ENCODE measurements around the gene MRPL49. TPM values are rescaled to one million over a fixed set of nuclear protein-coding genes. Genes with fewer than 3 reads are reported as not detected.

Gene MRPL49
- total and polyA plus RNA-seq, 2 of the 8 experiments (the other 6 are each of a cell fraction or from before 2014, with no cell fraction given): 54.0 to 84.8 TPM

DNA sequence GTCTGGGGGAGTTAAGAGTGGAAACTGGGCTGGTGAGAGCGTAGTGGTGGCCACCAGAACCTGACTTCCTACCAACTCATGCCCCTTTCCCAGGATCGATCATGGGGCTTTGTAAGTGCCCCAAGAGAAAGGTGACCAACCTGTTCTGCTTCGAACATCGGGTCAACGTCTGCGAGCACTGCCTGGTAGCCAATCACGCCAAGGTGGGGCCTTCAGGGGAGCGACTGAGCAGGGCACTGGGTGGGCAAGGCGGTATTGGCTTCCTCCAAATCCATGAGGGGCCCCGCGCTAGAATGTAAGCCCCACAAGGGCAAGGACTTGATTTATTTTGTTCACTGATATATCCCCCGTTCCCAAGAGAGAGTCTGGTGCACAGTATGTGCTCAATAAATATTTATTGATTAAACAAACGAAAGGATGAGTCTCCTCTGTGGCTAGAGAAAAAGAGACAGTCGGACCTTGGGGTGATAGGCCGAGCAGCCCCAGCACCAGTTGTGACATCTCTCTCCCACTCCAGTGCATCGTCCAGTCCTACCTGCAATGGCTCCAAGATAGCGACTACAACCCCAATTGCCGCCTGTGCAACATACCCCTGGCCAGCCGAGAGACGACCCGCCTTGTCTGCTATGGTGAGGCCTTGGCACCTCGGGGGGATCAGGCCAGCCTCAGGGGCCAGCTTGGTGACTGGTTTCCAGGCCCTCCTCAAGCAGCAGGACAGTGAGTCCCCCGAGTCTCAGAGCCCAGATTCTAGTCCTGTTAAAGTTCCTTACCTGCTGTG, 37.3 kb upstream of the MRPL49 start:
- DNase-seq (ENCODE audit: low read depth in 1 of 2, low spot score in 2 of 2): no peak
- peaks cover 0 to 4% of the 10 kb centered on the region in 2 experiments for H4K20me1 ChIP-seq (replicated peaks in 1 of 2; ENCODE audit: control insufficient read depth in 1 of 2, insufficient read depth in 2 of 2, low read length in 2 of 2)
- peaks cover 8% of the 10 kb centered on the region for H3K23me2 ChIP-seq (ENCODE audit: low read depth, low read length)
- ChIA-PET POLR2A (ENCODE audit: partially characterized antibody) (interaction anchor here (0.7 to 16.8 kb wide), 6 partner anchors 11 to 43 kb away, joined by 3 to 230 read pairs (median 8); partner anchors contain the start of genes CDCA5, FAU, MRPL49 and VPS51), CTCF (ENCODE audit: partially characterized antibody) (interaction anchor here (0.9 to 2.3 kb wide), 2 partner anchors 26 to 198 kb away, joined by 4 to 7 read pairs; no protein-coding TSS in a partner anchor)
- H2AFZ ChIP-seq (ENCODE audit: low read length): 0 out of 2 replicates have a peak overlapping the region, but pooled peaks have one; percentile 8
- H2BK20ac ChIP-seq (ENCODE audit: low read length): no peak overlapping the region
- peaks cover 22% of the 10 kb centered on the region for H3K79me1 ChIP-seq (ENCODE audit: low read depth, low read length)
- peak overlapping the region; percentile 90 for H2BK5ac ChIP-seq (ENCODE audit: low read depth, low read length)
- H3K27me3 ChIP-seq (replicated peaks in 1 of 4; ENCODE audit: control insufficient read depth in 3 of 4, extremely low read depth in 1 of 4, insufficient read depth in 3 of 4, low read length in 3 of 4): no peaks in the 10 kb centered on the region
- H2BK120ac ChIP-seq (replicated peaks; ENCODE audit: low read depth, low read length): no peak overlapping the region
- 0 out of 2 replicates have a peak overlapping the region, but pooled peaks have one; percentile 31 for H2BK15ac ChIP-seq (ENCODE audit: low read length)
- peaks cover 10 to 33% of the 10 kb centered on the region in 2 experiments for H3K79me2 ChIP-seq (ENCODE audit: control insufficient read depth in 1 of 2, insufficient read depth in 2 of 2, low read length in 2 of 2)
- H4K5ac ChIP-seq (ENCODE audit: insufficient read length, low read depth, low read length): peak overlapping the region; percentile 45
- H3K18ac ChIP-seq (ENCODE audit: extremely low read depth, low read length): no peak overlapping the region
- no peak overlapping the region for H2AK5ac ChIP-seq (ENCODE audit: low read depth, low read length)
- no peak for TF ChIP-seq SIX5 (IDR thresholded peaks at IDR 0.05; ENCODE audit: low read depth, low read length)
- no peak for TF ChIP-seq SP1 (IDR thresholded peaks at IDR 0.05; ENCODE audit: low read depth, low read length)
- TF ChIP-seq SIN3A (conservative IDR thresholded peaks at IDR 0.05 in 1 of 2, IDR thresholded peaks at IDR 0.05 in 1 of 2; ENCODE audit: low read depth in 1 of 2, low read length in 2 of 2): 0 out of 4 replicates have a peak, but pooled peaks of 1 of the 2 experiments have one; percentile 2
- peak overlapping the region; percentile 35 for H3K56ac ChIP-seq (replicated peaks; ENCODE audit: insufficient read length, low read depth, low read length)
- 58% methylated on average over 22 of the region's 23 CpGs; no CpG with 5 or more reads in 1 of the 2 experiments for WGBS, 2 experiments (ENCODE audit: extremely low coverage in 1 of 2, insufficient coverage in 1 of 2, insufficient read length in 1 of 2, insufficient replicate concordance in 2 of 2, low coverage in 1 of 2, low lambda C conversion rate in 2 of 2, missing lambda C conversion rate in 1 of 2)
- H4K91ac ChIP-seq (replicated peaks; ENCODE audit: insufficient read length, low read length): no peak overlapping the region
- peaks cover 0 to 9% (median 4%) of the 10 kb centered on the region in 4 experiments; a peak in 5 of 7 replicates for H3K4me1 ChIP-seq (replicated peaks in 1 of 4; ENCODE audit: control insufficient read depth in 3 of 4, insufficient read depth in 4 of 4, low read length in 3 of 4)
- H3K36me3 ChIP-seq (ENCODE audit: control insufficient read depth in 2 of 4, insufficient read depth in 4 of 4, low read length in 3 of 4): peaks cover 14 to 29% (median 24%) of the 10 kb centered on the region in 4 experiments
- 0 out of 2 replicates have a peak overlapping the region, but pooled peaks have one; percentile 77 for H4K8ac ChIP-seq (ENCODE audit: extremely low read depth, insufficient read depth, low read length)
- peak overlapping the region; percentile 84 for H3K27ac ChIP-seq (ENCODE audit: low read depth, low read length)
- peak overlapping the region; percentile 92 to 99 (median 98) for H3K4me3 ChIP-seq (ENCODE audit: extremely low read depth in 1 of 4, insufficient read depth in 2 of 4, low read depth in 3 of 4, low read length in 4 of 4)
- H2BK12ac ChIP-seq (ENCODE audit: low read depth, low read length): peak overlapping the region; percentile 77; the same call in 1 of the 2 replicates
- H3K14ac ChIP-seq (ENCODE audit: insufficient read length): no peak overlapping the region
- H3K9ac ChIP-seq (replicated peaks in 1 of 4; ENCODE audit: extremely low read depth in 1 of 4, low read depth in 3 of 4, low read length in 3 of 4): peak overlapping the region; percentile 34 to 90 (median 81)
- peak overlapping the region; percentile 27 for H3K4ac ChIP-seq (replicated peaks; ENCODE audit: insufficient read length, low read depth, low read length)
- H3K9me3 ChIP-seq (ENCODE audit: insufficient read depth in 2 of 2, low read depth in 1 of 2, low read length in 1 of 2): no peaks in the 10 kb centered on the region
- no peak overlapping the region for H3K23ac ChIP-seq (ENCODE audit: insufficient read length)
- FAIRE-seq: no peak
- H3K4me2 ChIP-seq (ENCODE audit: insufficient read depth in 1 of 2, low read depth in 2 of 2, low read length in 2 of 2): peak overlapping the region; percentile 88 to 98

Data from H1 (cell line).